Measurements from ENCODE around the gene QPRT. TPM values are rescaled to one million over a fixed set of nuclear protein-coding genes. Genes with fewer than 3 reads are reported as not detected.

QPRT gene
- total and polyA plus RNA-seq, 2 of the 8 experiments (the other 6 are each of a cell fraction or from before 2014, with no cell fraction given): 89.0 to 102 TPM

GRCh38 chr16:29734786-29735185 is 55.8 kb downstream of the QPRT start:
- Histone ChIP-seq H4K8ac (ENCODE audit: extremely low read depth, insufficient read depth, low read length) (no peak overlapping the region), H2AFZ (ENCODE audit: low read length) (no peak overlapping the region), H3K4ac (replicated peaks; ENCODE audit: insufficient read length, low read depth, low read length) (no peak overlapping the region), H3K23me2 (ENCODE audit: low read depth, low read length) (peaks cover 1% of the 10 kb centered on the region; the same call in 1 of the 2 replicates), H3K27ac (ENCODE audit: low read depth, low read length) (no peak overlapping the region), H3K9ac (replicated peaks in 1 of 4; ENCODE audit: extremely low read depth in 1 of 4, low read depth in 3 of 4, low read length in 3 of 4) (no peak overlapping the region), H3K56ac (replicated peaks; ENCODE audit: insufficient read length, low read depth, low read length) (no peak overlapping the region), H2BK15ac (ENCODE audit: low read length) (no peak overlapping the region), H3K23ac (ENCODE audit: insufficient read length) (no peak overlapping the region), H2BK20ac (ENCODE audit: low read length) (no peak overlapping the region), H3K79me2 (ENCODE audit: control insufficient read depth in 1 of 2, insufficient read depth in 2 of 2, low read length in 2 of 2) (no peaks in the 10 kb centered on the region; a peak in 1 of 4 replicates), H3K36me3 (ENCODE audit: control insufficient read depth in 2 of 4, insufficient read depth in 4 of 4, low read length in 3 of 4) (peaks cover 16 to 65% (median 27%) of the 10 kb centered on the region in 4 experiments), H3K18ac (ENCODE audit: extremely low read depth, low read length) (no peak overlapping the region), H4K20me1 (replicated peaks in 1 of 2; ENCODE audit: control insufficient read depth in 1 of 2, insufficient read depth in 2 of 2, low read length in 2 of 2) (peaks cover 0 to 10% of the 10 kb centered on the region in 2 experiments), H3K4me3 (ENCODE audit: extremely low read depth in 1 of 4, insufficient read depth in 2 of 4, low read depth in 3 of 4, low read length in 4 of 4) (no peak overlapping the region), H4K5ac (ENCODE audit: insufficient read length, low read depth, low read length) (no peak overlapping the region), H3K9me3 (ENCODE audit: insufficient read depth in 2 of 2, low read depth in 1 of 2, low read length in 1 of 2) (no peaks in the 10 kb centered on the region), H2BK120ac (replicated peaks; ENCODE audit: low read depth, low read length) (no peak overlapping the region), H2AK5ac (ENCODE audit: low read depth, low read length) (no peak overlapping the region), H3K79me1 (ENCODE audit: low read depth, low read length) (no peaks in the 10 kb centered on the region), H4K91ac (replicated peaks; ENCODE audit: insufficient read length, low read length) (no peak overlapping the region), H3K27me3 (replicated peaks in 1 of 4; ENCODE audit: control insufficient read depth in 3 of 4, extremely low read depth in 1 of 4, insufficient read depth in 3 of 4, low read length in 3 of 4) (no peaks in the 10 kb centered on the region), H2BK12ac (ENCODE audit: low read depth, low read length) (no peak overlapping the region), H2BK5ac (ENCODE audit: low read depth, low read length) (no peak overlapping the region), H3K14ac (ENCODE audit: insufficient read length) (no peak overlapping the region), H3K4me2 (ENCODE audit: insufficient read depth in 1 of 2, low read depth in 2 of 2, low read length in 2 of 2) (no peak overlapping the region), H3K4me1 (replicated peaks in 1 of 4; ENCODE audit: control insufficient read depth in 3 of 4, insufficient read depth in 4 of 4, low read length in 3 of 4) (no peaks in the 10 kb centered on the region)
- WGBS, 2 experiments (ENCODE audit: extremely low coverage in 1 of 2, insufficient coverage in 1 of 2, insufficient read length in 1 of 2, insufficient replicate concordance in 2 of 2, low coverage in 1 of 2, low lambda C conversion rate in 2 of 2, missing lambda C conversion rate in 1 of 2): 43% methylated on average over 1 of the region's 1 CpG; no CpG with 5 or more reads in 1 of the 2 experiments
- DNase-seq (ENCODE audit: low read depth in 1 of 2, low spot score in 2 of 2) (no peak), FAIRE-seq (no peak)
- CTCF ChIA-PET (ENCODE audit: partially characterized antibody): interaction anchor here (1.2 to 1.3 kb wide), 2 partner anchors 34 to 50 kb away, joined by 3 to 6 read pairs; no protein-coding TSS in a partner anchor
- no peak for TF ChIP-seq NANOG (IDR thresholded peaks at IDR 0.05; ENCODE audit: insufficient read depth, low read depth, low read length, poor library complexity, severe bottlenecking)
- no peak for TF ChIP-seq JUND (IDR thresholded peaks at IDR 0.05; ENCODE audit: low read length)
- TF ChIP-seq ASH2L (IDR thresholded peaks at IDR 0.05; ENCODE audit: low read length): no peak
- TF ChIP-seq HDAC6 (IDR thresholded peaks at IDR 0.05; ENCODE audit: low read depth, low read length): no peak
- TF ChIP-seq CTBP2 (IDR thresholded peaks at IDR 0.05; ENCODE audit: borderline replicate concordance, insufficient read depth, insufficient read length, low read length): no peak
- no peak for TF ChIP-seq MAFK (IDR thresholded peaks at IDR 0.05; ENCODE audit: low read depth, low read length)
- no peak for TF ChIP-seq POLR2A (IDR thresholded peaks at IDR 0.05; ENCODE audit: control extremely low read depth in 1 of 2, low read depth in 2 of 2, low read length in 2 of 2)
- no peak for TF ChIP-seq SUZ12 (IDR thresholded peaks at IDR 0.05; ENCODE audit: low read length)
- TF ChIP-seq PHF8 (conservative IDR thresholded peaks at IDR 0.05; ENCODE audit: low read depth, low read length): no peak
- no peak for TF ChIP-seq JUN (IDR thresholded peaks at IDR 0.05; ENCODE audit: low read depth, low read length)
- TF ChIP-seq CREB1 (IDR thresholded peaks at IDR 0.05): no peak
- no peak for TF ChIP-seq RNF2 (IDR thresholded peaks at IDR 0.05; ENCODE audit: borderline replicate concordance, low read depth, low read length, missing control alignments, poor library complexity, severe bottlenecking)
- TF ChIP-seq E2F6 (IDR thresholded peaks at IDR 0.05): no peak
- TF ChIP-seq BRCA1 (IDR thresholded peaks at IDR 0.05; ENCODE audit: low read depth, low read length): no peak
- POLR2A ChIA-PET (ENCODE audit: partially characterized antibody): interaction anchor here (1.0 to 26.3 kb wide), 8 partner anchors 9 to 55 kb away, joined by 3 to 490 read pairs (median 13); partner anchors contain the start of genes C16orf54, KIF22 and ZG16
